ENCODE measurements around the gene PEX14. TPM values are rescaled to one million over a fixed set of nuclear protein-coding genes. Genes with fewer than 3 reads are reported as not detected.

PEX14 gene
- total RNA-seq, 1 experiment from 2014 or later: 27.3 TPM

DNA sequence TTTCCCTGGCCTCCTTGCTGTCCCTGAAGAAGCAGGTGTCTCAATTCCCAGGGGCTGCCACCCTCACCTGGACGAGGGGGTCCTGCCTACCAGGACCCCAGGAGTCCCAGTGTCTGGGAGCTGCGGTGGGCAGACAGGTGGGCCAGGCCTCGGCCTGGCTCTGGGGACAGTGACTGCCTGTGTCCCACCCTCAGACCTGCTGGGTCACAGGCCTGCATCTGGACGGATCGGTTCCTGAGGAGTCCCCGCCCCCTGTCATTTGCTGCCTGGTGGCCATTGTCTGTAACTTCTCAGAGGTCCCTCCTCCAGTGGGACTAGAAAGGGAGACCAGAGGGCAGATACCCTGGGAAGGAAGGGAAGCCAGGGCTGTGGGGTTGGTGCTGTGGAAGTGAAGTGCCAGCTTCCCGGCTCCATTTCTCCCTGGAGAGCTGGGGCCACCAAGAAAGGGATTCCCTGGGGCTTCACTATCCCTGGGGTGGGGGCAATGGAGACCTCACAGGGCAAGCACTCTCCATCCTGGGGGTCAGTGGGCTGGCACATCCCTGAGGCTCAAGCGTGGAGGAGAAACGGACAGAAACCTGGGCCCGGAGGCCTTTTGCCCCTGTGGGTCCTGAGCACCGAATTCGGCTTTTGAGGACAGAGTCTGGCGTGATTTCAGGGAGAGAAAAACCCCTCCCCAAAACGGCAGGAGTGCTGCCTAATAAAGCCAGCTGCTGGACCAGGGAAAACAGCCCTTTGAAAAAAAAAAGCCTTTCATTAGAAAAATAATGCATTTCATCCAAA lies 157.3 kb downstream of the PEX14 start:
- CTCF ChIA-PET: interaction anchor here (1.2 to 2.7 kb wide), 3 partner anchors 96 to 278 kb away, joined by 3 to 24 read pairs (median 4); no protein-coding TSS in a partner anchor
- ATAC-seq (peak; percentile 16; the same call in 1 of the 2 replicates), DNase-seq (ENCODE audit: low spot score) (peak; percentile 26)
- Mint-ChIP-seq H3K4me1 (peaks cover 31% of the 10 kb centered on the region), H3K36me3 (no peaks in the 10 kb centered on the region), H3K4me3 (no peak overlapping the region), H3K9me3 (no peaks in the 10 kb centered on the region), H3K27ac (peak overlapping the region; percentile 60), H3K27me3 (ENCODE audit: low read depth) (peaks cover 1% of the 10 kb centered on the region)
- no peak for TF ChIP-seq MYBL2 (CRISPR knock-in tag; IDR thresholded peaks at IDR 0.05)
- TF ChIP-seq, protein P1, sequence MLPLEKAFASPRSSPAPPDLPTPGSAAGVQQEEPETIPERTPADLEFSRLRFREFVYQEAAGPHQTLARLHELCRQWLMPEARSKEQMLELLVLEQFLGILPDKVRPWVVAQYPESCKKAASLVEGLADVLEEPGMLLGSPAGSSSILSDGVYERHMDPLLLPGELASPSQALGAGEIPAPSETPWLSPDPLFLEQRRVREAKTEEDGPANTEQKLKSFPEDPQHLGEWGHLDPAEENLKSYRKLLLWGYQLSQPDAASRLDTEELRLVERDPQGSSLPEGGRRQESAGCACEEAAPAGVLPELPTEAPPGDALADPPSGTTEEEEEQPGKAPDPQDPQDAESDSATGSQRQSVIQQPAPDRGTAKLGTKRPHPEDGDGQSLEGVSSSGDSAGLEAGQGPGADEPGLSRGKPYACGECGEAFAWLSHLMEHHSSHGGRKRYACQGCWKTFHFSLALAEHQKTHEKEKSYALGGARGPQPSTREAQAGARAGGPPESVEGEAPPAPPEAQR (CRISPR knock-in tag; IDR thresholded peaks at IDR 0.05): no peak
- TF ChIP-seq, protein P2, sequence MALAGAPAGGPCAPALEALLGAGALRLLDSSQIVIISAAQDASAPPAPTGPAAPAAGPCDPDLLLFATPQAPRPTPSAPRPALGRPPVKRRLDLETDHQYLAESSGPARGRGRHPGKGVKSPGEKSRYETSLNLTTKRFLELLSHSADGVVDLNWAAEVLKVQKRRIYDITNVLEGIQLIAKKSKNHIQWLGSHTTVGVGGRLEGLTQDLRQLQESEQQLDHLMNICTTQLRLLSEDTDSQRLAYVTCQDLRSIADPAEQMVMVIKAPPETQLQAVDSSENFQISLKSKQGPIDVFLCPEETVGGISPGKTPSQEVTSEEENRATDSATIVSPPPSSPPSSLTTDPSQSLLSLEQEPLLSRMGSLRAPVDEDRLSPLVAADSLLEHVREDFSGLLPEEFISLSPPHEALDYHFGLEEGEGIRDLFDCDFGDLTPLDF (CRISPR knock-in tag; IDR thresholded peaks at IDR 0.05): no peak
- TF ChIP-seq CREB1 (CRISPR knock-in tag; IDR thresholded peaks at IDR 0.05): no peak
- TF ChIP-seq, protein P3, sequence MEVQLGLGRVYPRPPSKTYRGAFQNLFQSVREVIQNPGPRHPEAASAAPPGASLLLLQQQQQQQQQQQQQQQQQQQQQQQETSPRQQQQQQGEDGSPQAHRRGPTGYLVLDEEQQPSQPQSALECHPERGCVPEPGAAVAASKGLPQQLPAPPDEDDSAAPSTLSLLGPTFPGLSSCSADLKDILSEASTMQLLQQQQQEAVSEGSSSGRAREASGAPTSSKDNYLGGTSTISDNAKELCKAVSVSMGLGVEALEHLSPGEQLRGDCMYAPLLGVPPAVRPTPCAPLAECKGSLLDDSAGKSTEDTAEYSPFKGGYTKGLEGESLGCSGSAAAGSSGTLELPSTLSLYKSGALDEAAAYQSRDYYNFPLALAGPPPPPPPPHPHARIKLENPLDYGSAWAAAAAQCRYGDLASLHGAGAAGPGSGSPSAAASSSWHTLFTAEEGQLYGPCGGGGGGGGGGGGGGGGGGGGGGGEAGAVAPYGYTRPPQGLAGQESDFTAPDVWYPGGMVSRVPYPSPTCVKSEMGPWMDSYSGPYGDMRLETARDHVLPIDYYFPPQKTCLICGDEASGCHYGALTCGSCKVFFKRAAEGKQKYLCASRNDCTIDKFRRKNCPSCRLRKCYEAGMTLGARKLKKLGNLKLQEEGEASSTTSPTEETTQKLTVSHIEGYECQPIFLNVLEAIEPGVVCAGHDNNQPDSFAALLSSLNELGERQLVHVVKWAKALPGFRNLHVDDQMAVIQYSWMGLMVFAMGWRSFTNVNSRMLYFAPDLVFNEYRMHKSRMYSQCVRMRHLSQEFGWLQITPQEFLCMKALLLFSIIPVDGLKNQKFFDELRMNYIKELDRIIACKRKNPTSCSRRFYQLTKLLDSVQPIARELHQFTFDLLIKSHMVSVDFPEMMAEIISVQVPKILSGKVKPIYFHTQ (CRISPR knock-in tag; IDR thresholded peaks at IDR 0.05): no peak
- TF ChIP-seq ZNF138 (CRISPR knock-in tag; conservative IDR thresholded peaks at IDR 0.05): no peak
- POLR2A ChIA-PET: no interaction called here

DNA sequence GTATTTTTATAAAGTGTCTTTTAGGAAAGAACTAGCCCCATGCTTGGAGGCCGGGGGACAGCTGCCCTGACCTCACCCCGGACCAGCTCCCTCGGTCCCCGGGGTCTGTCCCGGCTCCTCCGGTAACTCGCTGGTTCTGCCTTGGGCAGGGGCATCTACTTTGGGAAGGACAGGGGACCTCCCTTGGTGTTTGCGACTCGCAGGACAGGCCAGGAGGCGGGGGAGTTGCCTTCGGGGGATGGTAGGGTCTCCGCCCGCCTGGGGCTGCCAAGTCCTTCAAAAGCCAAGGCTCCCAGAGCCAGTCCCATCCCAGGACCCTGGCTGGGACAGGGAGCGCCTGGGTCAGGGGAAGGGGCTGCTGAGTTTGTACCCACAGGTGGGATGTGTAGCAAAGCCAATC lies 157.9 kb downstream of the PEX14 start:
- Mint-ChIP-seq H3K27me3 (ENCODE audit: low read depth) (peaks cover 8% of the 10 kb centered on the region), H3K36me3 (no peaks in the 10 kb centered on the region), H3K4me1 (peaks cover 31% of the 10 kb centered on the region), H3K27ac (no peak overlapping the region), H3K4me3 (no peak overlapping the region), H3K9me3 (no peaks in the 10 kb centered on the region)
- DNase-seq (ENCODE audit: low spot score): no peak
- ATAC-seq: peak; percentile 22
- CTCF ChIA-PET: interaction anchor here (1.2 to 1.6 kb wide), 2 partner anchors 96 to 277 kb away, joined by 3 to 4 read pairs; no protein-coding TSS in a partner anchor
- POLR2A ChIA-PET: no interaction called here
- TF ChIP-seq FOXP1 (CRISPR knock-in tag; IDR thresholded peaks at IDR 0.05; ENCODE audit: borderline replicate concordance): no peak
- TF ChIP-seq SMAD4 (CRISPR knock-in tag; IDR thresholded peaks at IDR 0.05): no peak
- TF ChIP-seq NFE2L1 (CRISPR knock-in tag; IDR thresholded peaks at IDR 0.05): no peak
- TF ChIP-seq GRHL2 (CRISPR knock-in tag; IDR thresholded peaks at IDR 0.05; ENCODE audit: insufficient replicate concordance, severe bottlenecking): no peak
- TF ChIP-seq, protein P4, sequence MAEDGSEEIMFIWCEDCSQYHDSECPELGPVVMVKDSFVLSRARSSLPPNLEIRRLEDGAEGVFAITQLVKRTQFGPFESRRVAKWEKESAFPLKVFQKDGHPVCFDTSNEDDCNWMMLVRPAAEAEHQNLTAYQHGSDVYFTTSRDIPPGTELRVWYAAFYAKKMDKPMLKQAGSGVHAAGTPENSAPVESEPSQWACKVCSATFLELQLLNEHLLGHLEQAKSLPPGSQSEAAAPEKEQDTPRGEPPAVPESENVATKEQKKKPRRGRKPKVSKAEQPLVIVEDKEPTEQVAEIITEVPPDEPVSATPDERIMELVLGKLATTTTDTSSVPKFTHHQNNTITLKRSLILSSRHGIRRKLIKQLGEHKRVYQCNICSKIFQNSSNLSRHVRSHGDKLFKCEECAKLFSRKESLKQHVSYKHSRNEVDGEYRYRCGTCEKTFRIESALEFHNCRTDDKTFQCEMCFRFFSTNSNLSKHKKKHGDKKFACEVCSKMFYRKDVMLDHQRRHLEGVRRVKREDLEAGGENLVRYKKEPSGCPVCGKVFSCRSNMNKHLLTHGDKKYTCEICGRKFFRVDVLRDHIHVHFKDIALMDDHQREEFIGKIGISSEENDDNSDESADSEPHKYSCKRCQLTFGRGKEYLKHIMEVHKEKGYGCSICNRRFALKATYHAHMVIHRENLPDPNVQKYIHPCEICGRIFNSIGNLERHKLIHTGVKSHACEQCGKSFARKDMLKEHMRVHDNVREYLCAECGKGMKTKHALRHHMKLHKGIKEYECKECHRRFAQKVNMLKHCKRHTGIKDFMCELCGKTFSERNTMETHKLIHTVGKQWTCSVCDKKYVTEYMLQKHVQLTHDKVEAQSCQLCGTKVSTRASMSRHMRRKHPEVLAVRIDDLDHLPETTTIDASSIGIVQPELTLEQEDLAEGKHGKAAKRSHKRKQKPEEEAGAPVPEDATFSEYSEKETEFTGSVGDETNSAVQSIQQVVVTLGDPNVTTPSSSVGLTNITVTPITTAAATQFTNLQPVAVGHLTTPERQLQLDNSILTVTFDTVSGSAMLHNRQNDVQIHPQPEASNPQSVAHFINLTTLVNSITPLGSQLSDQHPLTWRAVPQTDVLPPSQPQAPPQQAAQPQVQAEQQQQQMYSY (CRISPR knock-in tag; IDR thresholded peaks at IDR 0.05): no peak
- TF ChIP-seq NR3C1 (CRISPR knock-in tag; conservative IDR thresholded peaks at IDR 0.05; ENCODE audit: low read depth): no peak
- TF ChIP-seq, protein P5, sequence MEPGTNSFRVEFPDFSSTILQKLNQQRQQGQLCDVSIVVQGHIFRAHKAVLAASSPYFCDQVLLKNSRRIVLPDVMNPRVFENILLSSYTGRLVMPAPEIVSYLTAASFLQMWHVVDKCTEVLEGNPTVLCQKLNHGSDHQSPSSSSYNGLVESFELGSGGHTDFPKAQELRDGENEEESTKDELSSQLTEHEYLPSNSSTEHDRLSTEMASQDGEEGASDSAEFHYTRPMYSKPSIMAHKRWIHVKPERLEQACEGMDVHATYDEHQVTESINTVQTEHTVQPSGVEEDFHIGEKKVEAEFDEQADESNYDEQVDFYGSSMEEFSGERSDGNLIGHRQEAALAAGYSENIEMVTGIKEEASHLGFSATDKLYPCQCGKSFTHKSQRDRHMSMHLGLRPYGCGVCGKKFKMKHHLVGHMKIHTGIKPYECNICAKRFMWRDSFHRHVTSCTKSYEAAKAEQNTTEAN (CRISPR knock-in tag; IDR thresholded peaks at IDR 0.05): no peak
- TF ChIP-seq JAZF1 (CRISPR knock-in tag; IDR thresholded peaks at IDR 0.05): no peak
- TF ChIP-seq NFYB (CRISPR knock-in tag; conservative IDR thresholded peaks at IDR 0.05; ENCODE audit: low read depth): no peak
- TF ChIP-seq, protein P6, sequence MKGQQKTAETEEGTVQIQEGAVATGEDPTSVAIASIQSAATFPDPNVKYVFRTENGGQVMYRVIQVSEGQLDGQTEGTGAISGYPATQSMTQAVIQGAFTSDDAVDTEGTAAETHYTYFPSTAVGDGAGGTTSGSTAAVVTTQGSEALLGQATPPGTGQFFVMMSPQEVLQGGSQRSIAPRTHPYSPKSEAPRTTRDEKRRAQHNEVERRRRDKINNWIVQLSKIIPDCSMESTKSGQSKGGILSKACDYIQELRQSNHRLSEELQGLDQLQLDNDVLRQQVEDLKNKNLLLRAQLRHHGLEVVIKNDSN (CRISPR knock-in tag; IDR thresholded peaks at IDR 0.05): no peak
- TF ChIP-seq, protein P7, sequence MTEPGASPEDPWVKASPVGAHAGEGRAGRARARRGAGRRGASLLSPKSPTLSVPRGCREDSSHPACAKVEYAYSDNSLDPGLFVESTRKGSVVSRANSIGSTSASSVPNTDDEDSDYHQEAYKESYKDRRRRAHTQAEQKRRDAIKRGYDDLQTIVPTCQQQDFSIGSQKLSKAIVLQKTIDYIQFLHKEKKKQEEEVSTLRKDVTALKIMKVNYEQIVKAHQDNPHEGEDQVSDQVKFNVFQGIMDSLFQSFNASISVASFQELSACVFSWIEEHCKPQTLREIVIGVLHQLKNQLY (CRISPR knock-in tag; IDR thresholded peaks at IDR 0.05): no peak
- TF ChIP-seq, protein P8, sequence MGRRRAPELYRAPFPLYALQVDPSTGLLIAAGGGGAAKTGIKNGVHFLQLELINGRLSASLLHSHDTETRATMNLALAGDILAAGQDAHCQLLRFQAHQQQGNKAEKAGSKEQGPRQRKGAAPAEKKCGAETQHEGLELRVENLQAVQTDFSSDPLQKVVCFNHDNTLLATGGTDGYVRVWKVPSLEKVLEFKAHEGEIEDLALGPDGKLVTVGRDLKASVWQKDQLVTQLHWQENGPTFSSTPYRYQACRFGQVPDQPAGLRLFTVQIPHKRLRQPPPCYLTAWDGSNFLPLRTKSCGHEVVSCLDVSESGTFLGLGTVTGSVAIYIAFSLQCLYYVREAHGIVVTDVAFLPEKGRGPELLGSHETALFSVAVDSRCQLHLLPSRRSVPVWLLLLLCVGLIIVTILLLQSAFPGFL (CRISPR knock-in tag; IDR thresholded peaks at IDR 0.05; ENCODE audit: borderline replicate concordance): no peak
- TF ChIP-seq, protein P1 (CRISPR knock-in tag; IDR thresholded peaks at IDR 0.05): no peak

Data from WTC11 (cell line).